Right lobe of liver (tissue), 6 donors: ENCODE results near the gene TAAR6. TPM values are rescaled to one million over a fixed set of nuclear protein-coding genes. Genes with fewer than 3 reads are reported as not detected.
"Not testable (repeated sequence)": the region's sequence is repeated elsewhere in the genome, so short reads cannot be mapped to it uniquely, and the experiment has no call there.

Source experiments
- ATAC-seq, 4 donors: fragments of 200-7000 bp; cut with Tn5 transposase; one replicate each; pipeline ENCODE4 v1.9.1; 2020; ENCODE audit warnings: mild to moderate bottlenecking in 4 of 4, moderate library complexity in 4 of 4
- DNase-seq, 3 donors: peaks; one replicate each; pipeline ENCODE4 v3.0.0-alpha.2; 2020
- H3K27ac ChIP-seq, 3 donors: fragments of 200-600 bp; one replicate each; pipeline ENCODE4 v1.8.0; 2022
- H3K27me3 ChIP-seq, 2 donors: fragments of 200-600 bp; one replicate each; pipeline ENCODE4 v1.8.0; 2022
- H3K36me3 ChIP-seq, 4 donors: fragments of 200-600 bp; sonication (generic) in 1 of 4; one replicate each; pipeline versions ENCODE4 v1.5.1 to v1.8.0; 2017 to 2022; ENCODE audit warnings: control low read depth in 1 of 4
- H3K4me1 ChIP-seq, 4 donors: fragments of 200-600 bp; sonication (generic) in 1 of 4; one replicate each; pipeline versions ENCODE4 v1.5.1 to v1.8.0; 2017 to 2022; ENCODE audit warnings: control low read depth in 1 of 4
- H3K4me3 ChIP-seq, 3 donors: fragments of 200-600 bp; one replicate each; pipeline ENCODE4 v1.8.0; 2022
- H3K9me3 ChIP-seq, 4 donors: fragments of 200-600 bp; sonication (generic) in 1 of 4; one replicate each; pipeline versions ENCODE4 v1.5.1 to v1.8.0; 2017 to 2022; ENCODE audit warnings: control low read depth in 1 of 4
- POLR2A ChIP-seq: fragments of 450-650 bp; IDR thresholded peaks from one replicate; pipeline ENCODE4 v1.6.1; 2017; ENCODE audit warnings: antibody characterized with exemption, mild to moderate bottlenecking
- WGBS: methylation state at CpG from one replicate; pipeline ENCODE4 v1.1.6; 2018; ENCODE audit warnings: low coverage, low lambda C conversion rate; ENCODE audit not compliant: insufficient coverage; ENCODE audit errors: missing lambda C conversion rate; 5-methylcytosine and 5-hydroxymethylcytosine counted together
- intact Hi-C, 2 donors: fragments of 100-400 bp; cut with DNase I; formaldehyde crosslinking; loops; one replicate each; pipeline versions ENCODE4 v1.11.2 to v1.14.1; 2022
- total RNA-seq, 6 experiments: library from RNA; depleted of rRNA in 2 of 6; stranded (reverse); fragments of >200 nt in 2 of 6; fragmentation: NEBNext Ultra II Directional in 3 of 6; extraction: Animal tissue kit (Norgen Biotek cat#: 25700) in 3 of 6; gene quantifications; one replicate each; pipeline versions ENCODE4 v1.1.0 to v1.2.4, GENCODE V29; 2016 to 2023
- TF ChIP-seq, protein P1 (sequence below), 4 donors: fragments of 200-600 bp in 3 of 4; fragments of 450-650 bp in 1 of 4; IDR thresholded peaks; one replicate each; pipeline versions ENCODE4 v1.5.1 to v1.8.0; 2016 to 2022; ENCODE audit warnings: antibody characterized with exemption in 4 of 4, mild to moderate bottlenecking in 2 of 4
- donor health status: DM: no; HTN: yes; CAD: no.
- donor health status: DM: no; HTN: no; CAD: no.
- donor health status: DM: no; HTN: no; CAD: no.
- donor health status: DM: no; HTN: yes; CAD: no.
- donor health status: DM: no; HTN: yes; CAD: no.

The TAAR6 gene
- total RNA-seq, 6 experiments from 2014 or later, result not detected

DNA sequence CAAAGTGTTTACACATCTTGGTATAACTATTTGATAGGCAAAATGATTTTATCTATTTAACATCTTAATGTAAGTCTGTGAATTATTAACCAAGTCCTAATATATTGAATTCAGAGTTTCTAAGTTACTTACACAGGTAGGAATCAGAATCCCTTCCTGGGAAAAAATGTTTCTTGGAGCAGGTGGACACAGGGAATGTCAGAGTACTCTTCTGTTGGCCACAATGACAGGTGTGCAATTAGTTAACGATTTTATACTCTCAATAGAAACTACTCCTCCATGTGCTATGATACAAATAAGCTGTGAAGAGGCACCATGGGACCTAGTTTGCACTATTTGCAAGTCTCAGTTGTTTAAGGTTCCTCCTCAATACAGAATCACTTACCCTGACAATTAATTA, 20.2 kb downstream of the TAAR6 start:
- intact Hi-C loops, result no loop called here
- DNase-seq (no peak), ATAC-seq (no peak)
- H3K4me3 ChIP-seq, result no peak overlapping the region
- no peaks in the 10 kb centered on the region for H3K4me1 ChIP-seq
- no peak for TF ChIP-seq POLR2A
- TF ChIP-seq, protein P1, sequence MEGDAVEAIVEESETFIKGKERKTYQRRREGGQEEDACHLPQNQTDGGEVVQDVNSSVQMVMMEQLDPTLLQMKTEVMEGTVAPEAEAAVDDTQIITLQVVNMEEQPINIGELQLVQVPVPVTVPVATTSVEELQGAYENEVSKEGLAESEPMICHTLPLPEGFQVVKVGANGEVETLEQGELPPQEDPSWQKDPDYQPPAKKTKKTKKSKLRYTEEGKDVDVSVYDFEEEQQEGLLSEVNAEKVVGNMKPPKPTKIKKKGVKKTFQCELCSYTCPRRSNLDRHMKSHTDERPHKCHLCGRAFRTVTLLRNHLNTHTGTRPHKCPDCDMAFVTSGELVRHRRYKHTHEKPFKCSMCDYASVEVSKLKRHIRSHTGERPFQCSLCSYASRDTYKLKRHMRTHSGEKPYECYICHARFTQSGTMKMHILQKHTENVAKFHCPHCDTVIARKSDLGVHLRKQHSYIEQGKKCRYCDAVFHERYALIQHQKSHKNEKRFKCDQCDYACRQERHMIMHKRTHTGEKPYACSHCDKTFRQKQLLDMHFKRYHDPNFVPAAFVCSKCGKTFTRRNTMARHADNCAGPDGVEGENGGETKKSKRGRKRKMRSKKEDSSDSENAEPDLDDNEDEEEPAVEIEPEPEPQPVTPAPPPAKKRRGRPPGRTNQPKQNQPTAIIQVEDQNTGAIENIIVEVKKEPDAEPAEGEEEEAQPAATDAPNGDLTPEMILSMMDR (IDR thresholded peaks at IDR 0.05), result no peak
- H3K27me3 ChIP-seq, result no peaks in the 10 kb centered on the region
- no peak overlapping the region for H3K27ac ChIP-seq
- H3K9me3 ChIP-seq, result no peaks in the 10 kb centered on the region
- WGBS, result 70% methylated on average over 1 of the region's 1 CpG
- H3K36me3 ChIP-seq, result no peaks in the 10 kb centered on the region

DNA sequence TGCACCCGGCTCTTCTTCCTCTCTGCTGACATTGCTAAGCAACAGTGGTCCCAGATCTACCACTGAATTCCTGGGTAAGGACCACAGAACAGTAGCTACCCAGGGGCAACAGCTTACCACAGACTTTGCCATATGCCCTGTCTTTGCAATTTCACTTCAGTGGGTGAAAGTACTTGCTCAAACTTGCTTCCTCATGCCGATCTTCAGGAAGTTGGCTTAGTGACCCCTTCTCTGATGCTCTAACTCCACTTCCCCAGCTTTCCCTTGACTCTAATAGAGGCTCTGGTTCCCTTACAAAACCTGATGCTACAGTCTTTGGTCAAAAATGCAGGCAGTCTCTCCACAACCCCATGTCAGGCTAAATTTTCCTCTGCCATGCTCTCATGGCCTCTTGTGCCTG, 22.7 kb downstream of the TAAR6 start:
- ATAC-seq (peak in 3 of 4 donors; percentile 37 to 47 (median 45)), DNase-seq (no peak)
- TF ChIP-seq, protein P1 (IDR thresholded peaks at IDR 0.05), result no peak
- TF ChIP-seq POLR2A, result no peak
- Histone ChIP-seq H3K36me3 (no peaks in the 10 kb centered on the region), H3K4me1 (peaks cover 0 to 7% (median 0%) of the 10 kb centered on the region in 4 donors), H3K4me3 (no peak overlapping the region), H3K27me3 (no peaks in the 10 kb centered on the region), H3K27ac (no peak overlapping the region), H3K9me3 (no peaks in the 10 kb centered on the region)
- intact Hi-C loops, result no loop called here
- WGBS, result 43% methylated on average over 2 of the region's 2 CpGs

DNA sequence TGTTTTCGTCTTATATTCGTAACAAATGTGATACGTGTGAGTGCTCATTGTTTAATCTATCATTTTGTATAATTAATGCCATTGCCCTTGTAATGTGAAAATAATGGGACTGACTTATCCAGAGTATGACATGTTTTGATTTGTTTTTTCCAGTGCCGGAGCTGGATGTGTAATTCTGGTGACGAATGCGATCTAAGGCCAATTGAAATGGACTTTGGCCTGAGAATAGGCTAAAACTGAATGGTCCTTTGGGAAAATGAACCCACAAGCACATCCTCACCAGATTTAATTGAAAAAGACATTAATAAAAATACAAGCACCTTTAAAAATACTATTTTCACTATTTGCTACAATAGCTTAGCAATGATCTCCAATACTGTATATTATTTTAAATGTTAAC, 26.1 kb downstream of the TAAR6 start:
- no peak overlapping the region for H3K4me3 ChIP-seq
- ATAC-seq (peak; percentile 69 to 77 (median 74)), DNase-seq (peak in 1 of 3 donors; percentile 54)
- no peaks in the 10 kb centered on the region for H3K27me3 ChIP-seq
- no peaks in the 10 kb centered on the region for H3K9me3 ChIP-seq
- H3K27ac ChIP-seq, result peak overlapping the region; percentile 56 to 76 (median 59)
- intact Hi-C loops, result no loop called here
- WGBS, result 23% methylated on average over 6 of the region's 6 CpGs
- no peak for TF ChIP-seq POLR2A
- TF ChIP-seq, protein P1 (IDR thresholded peaks at IDR 0.05), result no peak
- H3K36me3 ChIP-seq, result no peaks in the 10 kb centered on the region
- peaks cover 0 to 14% (median 2%) of the 10 kb centered on the region in 4 donors for H3K4me1 ChIP-seq

DNA sequence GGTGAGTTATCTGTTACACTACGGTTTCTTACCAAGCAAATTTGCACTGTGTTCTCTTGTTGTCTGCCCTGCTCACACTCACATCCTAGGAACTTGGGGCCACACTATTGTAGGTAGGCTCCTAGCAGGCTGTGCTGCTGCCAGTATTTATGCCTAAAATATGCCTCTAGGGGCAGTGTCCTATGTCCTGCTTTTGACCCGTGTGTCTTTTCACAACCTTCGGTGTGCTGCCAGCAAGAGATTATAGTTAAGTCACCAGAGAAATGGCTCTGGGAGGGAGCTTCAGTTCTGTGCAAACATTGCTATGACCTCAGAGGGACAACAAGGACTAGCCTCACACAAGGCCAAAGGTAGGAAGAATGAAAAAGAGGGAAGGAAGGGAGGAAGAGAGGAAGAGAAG, 28.4 kb downstream of the TAAR6 start:
- ATAC-seq, result peak; percentile 94 to 96 (median 96)
- Histone ChIP-seq H3K4me3 (no peak overlapping the region), H3K9me3 (no peaks in the 10 kb centered on the region), H3K36me3 (no peaks in the 10 kb centered on the region), H3K4me1 (peaks cover 0 to 14% (median 2%) of the 10 kb centered on the region in 4 donors), H3K27ac (peak overlapping the region in 1 of 3 donors; percentile 24), H3K27me3 (no peaks in the 10 kb centered on the region)
- DNase-seq, result peak in 2 of 3 donors; percentile 35 to 60
- WGBS, result 19% methylated on average over 3 of the region's 3 CpGs
- intact Hi-C loops, result no loop called here
- TF ChIP-seq POLR2A, result no peak
- TF ChIP-seq, protein P1 (IDR thresholded peaks at IDR 0.05), result peak; percentile 49 to 59 (median 54)

DNA sequence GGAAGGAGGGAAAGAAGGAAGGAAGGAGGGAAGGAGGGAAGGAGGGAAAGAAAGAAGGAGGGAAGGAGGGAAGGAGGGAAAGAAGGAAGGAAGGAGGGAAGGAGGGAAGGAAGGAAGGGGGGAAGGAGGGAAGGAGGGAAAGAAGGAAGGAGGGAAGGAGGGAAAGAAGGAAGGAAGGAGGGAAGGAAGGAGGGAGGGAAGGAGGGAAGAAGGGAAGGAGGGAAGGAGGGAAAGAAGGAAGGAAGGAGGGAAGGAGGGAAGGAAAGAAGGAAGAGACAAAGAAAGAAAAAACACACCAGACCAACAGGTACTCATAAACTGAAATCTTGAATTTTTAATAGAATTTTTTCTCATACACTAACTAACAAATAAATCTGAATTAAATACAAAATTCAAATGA, 30.8 kb downstream of the TAAR6 start:
- intact Hi-C loops, H3K27ac ChIP-seq, H3K36me3 ChIP-seq, H3K27me3 ChIP-seq, H3K4me3 ChIP-seq, ATAC-seq, DNase-seq, H3K9me3 ChIP-seq: not testable (repeated sequence)
- peaks cover 0 to 14% (median 2%) of the 10 kb centered on the region in 4 donors for H3K4me1 ChIP-seq
